Keratinocyte (primary cell): Measurements from ENCODE around the gene PKLR.

Experiments used
- CTCF ChIP-seq, 3 experiments: IDR thresholded peaks in 1 of 3; conservative IDR thresholded peaks in 1 of 3; optimal IDR thresholded peaks in 1 of 3; 2 replicates in 2 of 3; 3 replicates in 1 of 3; pipeline versions ENCODE3 to v1.5.1; 2011; ENCODE audit warnings: low read length in 3 of 3, mild to moderate bottlenecking in 3 of 3, moderate library complexity in 2 of 3, control low read depth in 1 of 3, inconsistent platforms in 1 of 3; ENCODE audit not compliant: insufficient read depth in 2 of 3; ENCODE audit errors: extremely low read depth in 1 of 3
- EZH2 ChIP-seq: IDR thresholded peaks from one replicate; pipeline ENCODE4 v1.6.1; 2012; ENCODE audit warnings: inconsistent platforms, mild to moderate bottlenecking, low read length, moderate library complexity

- TF ChIP-seq CTCF (optimal IDR thresholded peaks at IDR 0.05 in 1 of 3, IDR thresholded peaks at IDR 0.05 in 1 of 3, conservative IDR thresholded peaks at IDR 0.05 in 1 of 3; ENCODE audit: extremely low read depth in 1 of 3, insufficient read depth in 2 of 3, low read length in 3 of 3): no peak
- no peak for TF ChIP-seq EZH2
Measured at GRCh38 chr1:155313261-155313660, 12.0 kb upstream of the PKLR start.
